HepG2 (cell line): ENCODE results near the gene FSD1. TPM values are rescaled to one million over a fixed set of nuclear protein-coding genes. Genes with fewer than 3 reads are reported as not detected.

Experiments used
- AGO2 ChIP-seq: fragments of 200-400 bp; formaldehyde crosslinking; optimal IDR thresholded peaks from 2 replicates; pipeline ENCODE3; 2017; ENCODE audit warnings: mild to moderate bottlenecking, low read depth, low read length, moderate library complexity
- MED13 ChIP-seq: sonication (generic); formaldehyde crosslinking; IDR thresholded peaks from 2 replicates; pipeline ENCODE4 v1.5.0; 2020; ENCODE audit warnings: missing genetic modification reagents
- MTA1 ChIP-seq: sonication (generic); formaldehyde crosslinking; IDR thresholded peaks from 2 replicates; pipeline ENCODE4 v1.4.0; 2020; ENCODE audit warnings: missing genetic modification reagents, mild to moderate bottlenecking, borderline replicate concordance
- PHB2 ChIP-seq: fragments of 450-650 bp; IDR thresholded peaks from 2 replicates; pipeline ENCODE4 v1.6.1; 2018; ENCODE audit not compliant: partially characterized antibody
- SKI ChIP-seq: fragments of 450-650 bp; IDR thresholded peaks from one replicate; pipeline ENCODE4 v1.6.1; 2018; ENCODE audit warnings: mild to moderate bottlenecking; ENCODE audit not compliant: partially characterized antibody
- SOX6 ChIP-seq, 2 experiments: fragments of 450-650 bp in 1 of 2; sonication (generic) in 1 of 2; formaldehyde crosslinking in 1 of 2; IDR thresholded peaks; 2 replicates each; pipeline versions ENCODE4 v1.4.0 to v1.6.1; 2017 to 2020; ENCODE audit warnings: antibody characterized with exemption in 1 of 2, mild to moderate bottlenecking in 1 of 2, missing genetic modification reagents in 1 of 2
- SPEN ChIP-seq: sonication (generic); formaldehyde crosslinking; IDR thresholded peaks from 2 replicates; pipeline ENCODE4 v1.5.1; 2020; ENCODE audit warnings: low read depth, mild to moderate bottlenecking, missing genetic modification reagents
- ZBTB1 ChIP-seq: sonication (generic); formaldehyde crosslinking; IDR thresholded peaks from 2 replicates; pipeline ENCODE4 v1.4.0; 2020; ENCODE audit warnings: missing genetic modification reagents, borderline replicate concordance
- ZNF160 ChIP-seq: sonication (generic); formaldehyde crosslinking; IDR thresholded peaks from 2 replicates; pipeline ENCODE4 v1.8.0; 2022; ENCODE audit warnings: mild to moderate bottlenecking, inconsistent platforms, missing genetic modification reagents
- ZNF44 ChIP-seq: sonication (generic); formaldehyde crosslinking; IDR thresholded peaks from 2 replicates; pipeline ENCODE4 v1.5.1; 2020; ENCODE audit warnings: mild to moderate bottlenecking, missing genetic modification reagents
- ZNF672 ChIP-seq: sonication (generic); formaldehyde crosslinking; IDR thresholded peaks from 2 replicates; pipeline ENCODE4 v1.8.1; 2022; ENCODE audit warnings: missing genetic modification reagents
- ZSCAN21 ChIP-seq: sonication (generic); formaldehyde crosslinking; IDR thresholded peaks from 2 replicates; pipeline ENCODE4 v1.8.0; 2022; ENCODE audit warnings: mild to moderate bottlenecking, missing genetic modification reagents, moderate library complexity, borderline replicate concordance
- polyA plus RNA-seq, 8 experiments: library from polyadenylated mRNA; depleted of rRNA in 3 of 8; stranded (reverse) in 7 of 8; unstranded in 1 of 8; fragments of >200 nt; fragmentation: Illumina TruSeq in 4 of 8; extraction: Trizol in 4 of 8; gene quantifications; 2 replicates each; pipeline versions ENCODE4 v1.2.1 to v1.2.3, GENCODE V29; 2011 to 2016; ENCODE audit warnings: low read depth in 4 of 8, missing spikeins in 1 of 8, mixed read lengths in 1 of 8; ENCODE audit not compliant: insufficient read depth in 1 of 8
- total RNA-seq, 5 experiments: library from RNA; depleted of rRNA; stranded (reverse); fragments of >200 nt; fragmentation: Illumina TruSeq; extraction: Trizol; gene quantifications; 2 replicates each; pipeline ENCODE4 v1.2.3, GENCODE V29; 2016; ENCODE audit warnings: low read depth in 1 of 5
- TF ChIP-seq, protein P1 (sequence below): sonication (generic); formaldehyde crosslinking; IDR thresholded peaks from 2 replicates; pipeline ENCODE4 v1.5.0; 2020; ENCODE audit warnings: missing genetic modification reagents, mild to moderate bottlenecking, borderline replicate concordance
- TF ChIP-seq, protein P2 (sequence below): IDR thresholded peaks from 2 replicates; pipeline ENCODE4 v1.6.1; 2012; ENCODE audit warnings: low read length, improper control_type of control experiment
- TF ChIP-seq, protein P3 (sequence below): sonication (generic); formaldehyde crosslinking; IDR thresholded peaks from 2 replicates; pipeline ENCODE4 v1.9.0; 2021; ENCODE audit warnings: missing genetic modification reagents, borderline replicate concordance
- TF ChIP-seq, protein P4 (sequence below): sonication (generic); formaldehyde crosslinking; IDR thresholded peaks from 2 replicates; pipeline ENCODE4 v1.5.1; 2020; ENCODE audit warnings: mild to moderate bottlenecking, missing genetic modification reagents, borderline replicate concordance

Gene FSD1
- total and polyA plus RNA-seq, 2 of the 13 experiments (the other 11 are each of a cell fraction or from before 2014, with no cell fraction given): 0.29 to 0.66 TPM

DNA sequence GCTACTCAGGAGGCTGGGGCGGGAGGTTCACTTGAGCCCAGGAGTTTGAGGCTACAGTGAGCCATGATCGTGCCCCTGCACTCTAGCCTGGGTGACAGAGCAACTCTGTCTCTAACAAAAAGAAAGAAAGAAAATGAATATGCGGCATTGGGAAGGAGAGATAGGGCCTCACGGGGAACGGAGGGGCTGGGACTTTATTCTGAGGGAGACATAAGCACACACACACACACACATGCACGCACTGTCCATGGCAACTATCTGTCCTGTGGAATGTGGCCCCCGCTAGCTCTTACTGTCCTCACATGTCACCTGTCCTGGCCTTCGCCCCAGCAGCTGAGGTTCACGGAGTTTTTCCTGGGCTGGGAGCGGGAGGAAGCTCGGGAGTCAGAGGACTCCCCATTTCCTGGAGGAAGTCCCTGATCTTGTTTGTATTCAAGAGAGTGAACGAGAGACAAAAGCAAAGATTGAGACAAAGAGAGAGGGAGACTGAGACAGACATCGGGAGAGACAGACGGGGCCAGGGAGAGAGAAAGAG is 33.6 kb downstream of the FSD1 start (continued):
- TF ChIP-seq, protein P1, sequence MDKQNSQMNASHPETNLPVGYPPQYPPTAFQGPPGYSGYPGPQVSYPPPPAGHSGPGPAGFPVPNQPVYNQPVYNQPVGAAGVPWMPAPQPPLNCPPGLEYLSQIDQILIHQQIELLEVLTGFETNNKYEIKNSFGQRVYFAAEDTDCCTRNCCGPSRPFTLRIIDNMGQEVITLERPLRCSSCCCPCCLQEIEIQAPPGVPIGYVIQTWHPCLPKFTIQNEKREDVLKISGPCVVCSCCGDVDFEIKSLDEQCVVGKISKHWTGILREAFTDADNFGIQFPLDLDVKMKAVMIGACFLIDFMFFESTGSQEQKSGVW (CRISPR knock-in tag): no peak
- TF ChIP-seq PHB2 (no peak), SPEN (CRISPR knock-in tag) (peak; percentile 63; the same call in 1 of the 2 replicates), ZSCAN21 (peak; percentile 71; the same call in 1 of the 2 replicates), ZNF672 (no peak), SOX6 (IDR thresholded peaks at IDR 0.05) (no peak), SOX6 (CRISPR knock-in tag; IDR thresholded peaks at IDR 0.05) (no peak; the same call in 1 of the 2 replicates), ZBTB1 (CRISPR knock-in tag) (no peak), MTA1 (0 out of 2 replicates have a peak, but pooled peaks have one; percentile 18), ZNF44 (CRISPR knock-in tag) (0 out of 2 replicates have a peak, but pooled peaks have one; percentile 39), SKI (peak; percentile 47), MED13 (CRISPR knock-in tag) (no peak), AGO2 (no peak), ZNF160 (0 out of 2 replicates have a peak, but pooled peaks have one; percentile 23)
- TF ChIP-seq, protein P2, sequence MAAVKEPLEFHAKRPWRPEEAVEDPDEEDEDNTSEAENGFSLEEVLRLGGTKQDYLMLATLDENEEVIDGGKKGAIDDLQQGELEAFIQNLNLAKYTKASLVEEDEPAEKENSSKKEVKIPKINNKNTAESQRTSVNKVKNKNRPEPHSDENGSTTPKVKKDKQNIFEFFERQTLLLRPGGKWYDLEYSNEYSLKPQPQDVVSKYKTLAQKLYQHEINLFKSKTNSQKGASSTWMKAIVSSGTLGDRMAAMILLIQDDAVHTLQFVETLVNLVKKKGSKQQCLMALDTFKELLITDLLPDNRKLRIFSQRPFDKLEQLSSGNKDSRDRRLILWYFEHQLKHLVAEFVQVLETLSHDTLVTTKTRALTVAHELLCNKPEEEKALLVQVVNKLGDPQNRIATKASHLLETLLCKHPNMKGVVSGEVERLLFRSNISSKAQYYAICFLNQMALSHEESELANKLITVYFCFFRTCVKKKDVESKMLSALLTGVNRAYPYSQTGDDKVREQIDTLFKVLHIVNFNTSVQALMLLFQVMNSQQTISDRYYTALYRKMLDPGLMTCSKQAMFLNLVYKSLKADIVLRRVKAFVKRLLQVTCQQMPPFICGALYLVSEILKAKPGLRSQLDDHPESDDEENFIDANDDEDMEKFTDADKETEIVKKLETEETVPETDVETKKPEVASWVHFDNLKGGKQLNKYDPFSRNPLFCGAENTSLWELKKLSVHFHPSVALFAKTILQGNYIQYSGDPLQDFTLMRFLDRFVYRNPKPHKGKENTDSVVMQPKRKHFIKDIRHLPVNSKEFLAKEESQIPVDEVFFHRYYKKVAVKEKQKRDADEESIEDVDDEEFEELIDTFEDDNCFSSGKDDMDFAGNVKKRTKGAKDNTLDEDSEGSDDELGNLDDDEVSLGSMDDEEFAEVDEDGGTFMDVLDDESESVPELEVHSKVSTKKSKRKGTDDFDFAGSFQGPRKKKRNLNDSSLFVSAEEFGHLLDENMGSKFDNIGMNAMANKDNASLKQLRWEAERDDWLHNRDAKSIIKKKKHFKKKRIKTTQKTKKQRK: no peak
- TF ChIP-seq, protein P3, sequence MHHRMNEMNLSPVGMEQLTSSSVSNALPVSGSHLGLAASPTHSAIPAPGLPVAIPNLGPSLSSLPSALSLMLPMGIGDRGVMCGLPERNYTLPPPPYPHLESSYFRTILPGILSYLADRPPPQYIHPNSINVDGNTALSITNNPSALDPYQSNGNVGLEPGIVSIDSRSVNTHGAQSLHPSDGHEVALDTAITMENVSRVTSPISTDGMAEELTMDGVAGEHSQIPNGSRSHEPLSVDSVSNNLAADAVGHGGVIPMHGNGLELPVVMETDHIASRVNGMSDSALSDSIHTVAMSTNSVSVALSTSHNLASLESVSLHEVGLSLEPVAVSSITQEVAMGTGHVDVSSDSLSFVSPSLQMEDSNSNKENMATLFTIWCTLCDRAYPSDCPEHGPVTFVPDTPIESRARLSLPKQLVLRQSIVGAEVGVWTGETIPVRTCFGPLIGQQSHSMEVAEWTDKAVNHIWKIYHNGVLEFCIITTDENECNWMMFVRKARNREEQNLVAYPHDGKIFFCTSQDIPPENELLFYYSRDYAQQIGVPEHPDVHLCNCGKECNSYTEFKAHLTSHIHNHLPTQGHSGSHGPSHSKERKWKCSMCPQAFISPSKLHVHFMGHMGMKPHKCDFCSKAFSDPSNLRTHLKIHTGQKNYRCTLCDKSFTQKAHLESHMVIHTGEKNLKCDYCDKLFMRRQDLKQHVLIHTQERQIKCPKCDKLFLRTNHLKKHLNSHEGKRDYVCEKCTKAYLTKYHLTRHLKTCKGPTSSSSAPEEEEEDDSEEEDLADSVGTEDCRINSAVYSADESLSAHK (CRISPR knock-in tag): no peak
- TF ChIP-seq, protein P4, sequence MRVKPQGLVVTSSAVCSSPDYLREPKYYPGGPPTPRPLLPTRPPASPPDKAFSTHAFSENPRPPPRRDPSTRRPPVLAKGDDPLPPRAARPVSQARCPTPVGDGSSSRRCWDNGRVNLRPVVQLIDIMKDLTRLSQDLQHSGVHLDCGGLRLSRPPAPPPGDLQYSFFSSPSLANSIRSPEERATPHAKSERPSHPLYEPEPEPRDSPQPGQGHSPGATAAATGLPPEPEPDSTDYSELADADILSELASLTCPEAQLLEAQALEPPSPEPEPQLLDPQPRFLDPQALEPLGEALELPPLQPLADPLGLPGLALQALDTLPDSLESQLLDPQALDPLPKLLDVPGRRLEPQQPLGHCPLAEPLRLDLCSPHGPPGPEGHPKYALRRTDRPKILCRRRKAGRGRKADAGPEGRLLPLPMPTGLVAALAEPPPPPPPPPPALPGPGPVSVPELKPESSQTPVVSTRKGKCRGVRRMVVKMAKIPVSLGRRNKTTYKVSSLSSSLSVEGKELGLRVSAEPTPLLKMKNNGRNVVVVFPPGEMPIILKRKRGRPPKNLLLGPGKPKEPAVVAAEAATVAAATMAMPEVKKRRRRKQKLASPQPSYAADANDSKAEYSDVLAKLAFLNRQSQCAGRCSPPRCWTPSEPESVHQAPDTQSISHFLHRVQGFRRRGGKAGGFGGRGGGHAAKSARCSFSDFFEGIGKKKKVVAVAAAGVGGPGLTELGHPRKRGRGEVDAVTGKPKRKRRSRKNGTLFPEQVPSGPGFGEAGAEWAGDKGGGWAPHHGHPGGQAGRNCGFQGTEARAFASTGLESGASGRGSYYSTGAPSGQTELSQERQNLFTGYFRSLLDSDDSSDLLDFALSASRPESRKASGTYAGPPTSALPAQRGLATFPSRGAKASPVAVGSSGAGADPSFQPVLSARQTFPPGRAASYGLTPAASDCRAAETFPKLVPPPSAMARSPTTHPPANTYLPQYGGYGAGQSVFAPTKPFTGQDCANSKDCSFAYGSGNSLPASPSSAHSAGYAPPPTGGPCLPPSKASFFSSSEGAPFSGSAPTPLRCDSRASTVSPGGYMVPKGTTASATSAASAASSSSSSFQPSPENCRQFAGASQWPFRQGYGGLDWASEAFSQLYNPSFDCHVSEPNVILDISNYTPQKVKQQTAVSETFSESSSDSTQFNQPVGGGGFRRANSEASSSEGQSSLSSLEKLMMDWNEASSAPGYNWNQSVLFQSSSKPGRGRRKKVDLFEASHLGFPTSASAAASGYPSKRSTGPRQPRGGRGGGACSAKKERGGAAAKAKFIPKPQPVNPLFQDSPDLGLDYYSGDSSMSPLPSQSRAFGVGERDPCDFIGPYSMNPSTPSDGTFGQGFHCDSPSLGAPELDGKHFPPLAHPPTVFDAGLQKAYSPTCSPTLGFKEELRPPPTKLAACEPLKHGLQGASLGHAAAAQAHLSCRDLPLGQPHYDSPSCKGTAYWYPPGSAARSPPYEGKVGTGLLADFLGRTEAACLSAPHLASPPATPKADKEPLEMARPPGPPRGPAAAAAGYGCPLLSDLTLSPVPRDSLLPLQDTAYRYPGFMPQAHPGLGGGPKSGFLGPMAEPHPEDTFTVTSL: no peak
